Measurements from ENCODE around the gene C9orf57. TPM values are rescaled to one million over a fixed set of nuclear protein-coding genes. Genes with fewer than 3 reads are reported as not detected.

Gene C9orf57
- total RNA-seq, 4 donors from 2014 or later, result not detected

- no peak overlapping the region for H3K27ac ChIP-seq
- TF ChIP-seq EP300 (IDR thresholded peaks at IDR 0.05) (no peak), POLR2A (IDR thresholded peaks at IDR 0.05) (no peak), CTCF (IDR thresholded peaks at IDR 0.05) (peak; percentile 88 to 96 (median 93))
- DNase-seq (ENCODE audit: low spot score in 2 of 2), result peak; percentile 54 to 83
- no peaks in the 10 kb centered on the region for H3K27me3 ChIP-seq
- H3K4me1 ChIP-seq, result no peaks in the 10 kb centered on the region
- no peak overlapping the region for H3K4me3 ChIP-seq
- no peaks in the 10 kb centered on the region for H3K36me3 ChIP-seq
- 15 to 19% methylated on average over 13 of the region's 13 CpGs for WGBS, 2 donors
- H3K9me3 ChIP-seq, result no peaks in the 10 kb centered on the region
These were observed 21.5 kb downstream of the C9orf57 start for GRCh38 chr9:72038890-72039410.

- no peaks in the 10 kb centered on the region for H3K27me3 ChIP-seq
- no peak overlapping the region for H3K27ac ChIP-seq
- H3K4me3 ChIP-seq, result no peak overlapping the region
- 57 to 82% methylated on average over 4 of the region's 4 CpGs for WGBS, 2 donors
- TF ChIP-seq EP300 (IDR thresholded peaks at IDR 0.05) (no peak), POLR2A (IDR thresholded peaks at IDR 0.05) (no peak), CTCF (IDR thresholded peaks at IDR 0.05) (no peak)
- no peak for DNase-seq (ENCODE audit: low spot score in 2 of 2)
- H3K9me3 ChIP-seq, result no peaks in the 10 kb centered on the region
- no peaks in the 10 kb centered on the region for H3K4me1 ChIP-seq
- H3K36me3 ChIP-seq, result no peaks in the 10 kb centered on the region
These were observed 22.0 kb downstream of the C9orf57 start for GRCh38 chr9:72038408-72038807.

- H3K27ac ChIP-seq, result no peak overlapping the region
- no peaks in the 10 kb centered on the region for H3K27me3 ChIP-seq
- no peak overlapping the region for H3K4me3 ChIP-seq
- no peaks in the 10 kb centered on the region for H3K4me1 ChIP-seq
- H3K36me3 ChIP-seq, result no peaks in the 10 kb centered on the region
- WGBS, 2 donors, result 68 to 73% methylated on average over 4 of the region's 4 CpGs
- TF ChIP-seq EP300 (IDR thresholded peaks at IDR 0.05) (no peak), CTCF (IDR thresholded peaks at IDR 0.05) (no peak), POLR2A (IDR thresholded peaks at IDR 0.05) (no peak)
- no peaks in the 10 kb centered on the region for H3K9me3 ChIP-seq
- no peak for DNase-seq (ENCODE audit: low spot score in 2 of 2)
These were observed 22.8 kb downstream of the C9orf57 start for GRCh38 chr9:72037571-72037970.

- DNase-seq (ENCODE audit: low spot score in 2 of 2), result no peak
- TF ChIP-seq POLR2A (IDR thresholded peaks at IDR 0.05) (no peak), EP300 (IDR thresholded peaks at IDR 0.05) (no peak), CTCF (IDR thresholded peaks at IDR 0.05) (no peak)
- Histone ChIP-seq H3K4me3 (no peak overlapping the region), H3K4me1 (no peaks in the 10 kb centered on the region), H3K9me3 (peaks cover 0 to 3% (median 0%) of the 10 kb centered on the region in 4 donors), H3K36me3 (no peaks in the 10 kb centered on the region), H3K27ac (no peak overlapping the region), H3K27me3 (no peaks in the 10 kb centered on the region)
- 74 to 89% methylated on average over 2 of the region's 2 CpGs for WGBS, 2 donors
These were observed 29.6 kb downstream of the C9orf57 start for GRCh38 chr9:72030767-72031166.

GRCh38 chr9:72029986-72030385 is 30.4 kb downstream of the C9orf57 start:
- TF ChIP-seq CTCF (IDR thresholded peaks at IDR 0.05) (no peak), POLR2A (IDR thresholded peaks at IDR 0.05) (no peak), EP300 (IDR thresholded peaks at IDR 0.05) (no peak)
- Histone ChIP-seq H3K9me3 (peaks cover 0 to 3% (median 0%) of the 10 kb centered on the region in 4 donors), H3K27ac (no peak overlapping the region), H3K27me3 (no peaks in the 10 kb centered on the region), H3K4me1 (peaks cover 0 to 2% (median 0%) of the 10 kb centered on the region in 4 donors), H3K36me3 (no peaks in the 10 kb centered on the region), H3K4me3 (no peak overlapping the region)
- 73 to 78% methylated on average over 1 of the region's 1 CpG for WGBS, 2 donors
- no peak for DNase-seq (ENCODE audit: low spot score in 2 of 2)
